ENCODE data around the gene DRD5. TPM values are rescaled to one million over a fixed set of nuclear protein-coding genes. Genes with fewer than 3 reads are reported as not detected.
"Not testable (repeated sequence)": the region's sequence is repeated elsewhere in the genome, so short reads cannot be mapped to it uniquely, and the experiment has no call there.

The DRD5 gene
- total RNA-seq, 2 experiments from 2014 or later = not detected

DNA sequence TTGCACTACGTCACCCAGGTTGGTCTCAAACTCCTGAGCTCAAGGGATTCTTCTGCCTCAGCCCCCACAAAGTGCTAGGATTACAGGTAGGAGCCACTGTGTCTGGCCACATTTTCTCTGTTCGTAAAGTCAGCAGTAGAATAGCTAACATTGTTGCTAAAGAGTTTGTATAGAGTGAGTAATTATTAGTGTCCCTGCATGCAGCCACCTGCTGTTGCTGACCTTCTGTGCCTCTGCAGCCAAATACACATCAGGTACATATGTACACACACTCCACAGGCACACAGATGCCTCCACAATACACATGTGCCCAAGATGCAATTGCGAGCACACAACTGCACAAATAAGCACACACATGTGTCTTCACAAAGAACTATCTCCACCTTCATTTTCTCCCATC, 10.9 kb downstream of the DRD5 start:
- DNase-seq = no peak
- ChIA-PET POLR2A (no interaction called here), CTCF (no interaction called here)
- no peaks in the 10 kb centered on the region for H3K4me1 Mint-ChIP-seq (ENCODE audit: low read depth)
- TF ChIP-seq, protein P1, sequence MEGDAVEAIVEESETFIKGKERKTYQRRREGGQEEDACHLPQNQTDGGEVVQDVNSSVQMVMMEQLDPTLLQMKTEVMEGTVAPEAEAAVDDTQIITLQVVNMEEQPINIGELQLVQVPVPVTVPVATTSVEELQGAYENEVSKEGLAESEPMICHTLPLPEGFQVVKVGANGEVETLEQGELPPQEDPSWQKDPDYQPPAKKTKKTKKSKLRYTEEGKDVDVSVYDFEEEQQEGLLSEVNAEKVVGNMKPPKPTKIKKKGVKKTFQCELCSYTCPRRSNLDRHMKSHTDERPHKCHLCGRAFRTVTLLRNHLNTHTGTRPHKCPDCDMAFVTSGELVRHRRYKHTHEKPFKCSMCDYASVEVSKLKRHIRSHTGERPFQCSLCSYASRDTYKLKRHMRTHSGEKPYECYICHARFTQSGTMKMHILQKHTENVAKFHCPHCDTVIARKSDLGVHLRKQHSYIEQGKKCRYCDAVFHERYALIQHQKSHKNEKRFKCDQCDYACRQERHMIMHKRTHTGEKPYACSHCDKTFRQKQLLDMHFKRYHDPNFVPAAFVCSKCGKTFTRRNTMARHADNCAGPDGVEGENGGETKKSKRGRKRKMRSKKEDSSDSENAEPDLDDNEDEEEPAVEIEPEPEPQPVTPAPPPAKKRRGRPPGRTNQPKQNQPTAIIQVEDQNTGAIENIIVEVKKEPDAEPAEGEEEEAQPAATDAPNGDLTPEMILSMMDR (IDR thresholded peaks at IDR 0.05) = no peak
- no peak overlapping the region for H3K27ac Mint-ChIP-seq
- Histone ChIP-seq H3K4me3 (ENCODE audit: low read length) (no peak overlapping the region), H3K27ac (ENCODE audit: low read depth in 1 of 2, low read length in 2 of 2) (no peak overlapping the region), H3K36me3 (ENCODE audit: insufficient read depth, low read length) (no peaks in the 10 kb centered on the region), H3K9me3 (ENCODE audit: control insufficient read depth in 1 of 2, insufficient read depth in 1 of 2, low read length in 2 of 2) (no peaks in the 10 kb centered on the region), H3K4me1 (ENCODE audit: insufficient read depth, low read length) (no peaks in the 10 kb centered on the region), H3K27me3 (ENCODE audit: control insufficient read depth in 1 of 2, insufficient read depth in 2 of 2, low read length in 2 of 2) (no peaks in the 10 kb centered on the region)
- H3K4me3 Mint-ChIP-seq = no peak overlapping the region
- ATAC-seq (ENCODE audit: poor library complexity) = no peak
- peaks cover 2% of the 10 kb centered on the region for H3K9me3 Mint-ChIP-seq
- no peaks in the 10 kb centered on the region for H3K36me3 Mint-ChIP-seq (ENCODE audit: low read depth)
- peaks cover 21% of the 10 kb centered on the region for H3K27me3 Mint-ChIP-seq
- intact Hi-C loops (cut with DNase I, micrococcal nuclease) = no loop called here

DNA sequence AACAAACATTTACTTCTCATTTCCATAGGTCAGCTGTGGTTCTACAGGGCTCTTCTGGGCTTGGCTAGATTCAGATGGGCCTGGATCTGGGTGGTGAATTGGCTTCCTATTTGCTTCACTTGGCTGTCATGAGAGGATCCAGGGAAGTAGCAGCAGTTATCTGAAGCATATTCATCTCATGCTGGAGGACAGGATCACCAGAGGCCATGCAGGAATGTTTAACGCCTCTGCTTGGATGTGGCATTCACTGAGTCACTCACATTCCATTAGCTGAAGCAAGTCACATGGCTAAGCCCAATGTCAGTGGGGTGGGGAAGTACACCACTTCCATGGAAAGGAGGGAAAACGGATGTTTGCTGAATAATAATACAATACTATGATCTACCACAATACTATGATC, 15.2 kb downstream of the DRD5 start:
- H3K27ac ChIP-seq (ENCODE audit: low read depth in 1 of 2, low read length in 2 of 2); H3K4me1 ChIP-seq (ENCODE audit: insufficient read depth, low read length); DNase-seq; H3K27ac Mint-ChIP-seq; ATAC-seq (ENCODE audit: poor library complexity); H3K27me3 ChIP-seq (ENCODE audit: control insufficient read depth in 1 of 2, insufficient read depth in 2 of 2, low read length in 2 of 2); H3K9me3 Mint-ChIP-seq; H3K4me3 ChIP-seq (ENCODE audit: low read length); CTCF ChIA-PET; intact Hi-C loops (cut with DNase I, micrococcal nuclease); H3K4me3 Mint-ChIP-seq; H3K4me1 Mint-ChIP-seq (ENCODE audit: low read depth); H3K36me3 Mint-ChIP-seq (ENCODE audit: low read depth); H3K9me3 ChIP-seq (ENCODE audit: control insufficient read depth in 1 of 2, insufficient read depth in 1 of 2, low read length in 2 of 2); H3K36me3 ChIP-seq (ENCODE audit: insufficient read depth, low read length); POLR2A ChIA-PET: not testable (repeated sequence)
- H3K27me3 Mint-ChIP-seq = peaks cover 32% of the 10 kb centered on the region

DNA sequence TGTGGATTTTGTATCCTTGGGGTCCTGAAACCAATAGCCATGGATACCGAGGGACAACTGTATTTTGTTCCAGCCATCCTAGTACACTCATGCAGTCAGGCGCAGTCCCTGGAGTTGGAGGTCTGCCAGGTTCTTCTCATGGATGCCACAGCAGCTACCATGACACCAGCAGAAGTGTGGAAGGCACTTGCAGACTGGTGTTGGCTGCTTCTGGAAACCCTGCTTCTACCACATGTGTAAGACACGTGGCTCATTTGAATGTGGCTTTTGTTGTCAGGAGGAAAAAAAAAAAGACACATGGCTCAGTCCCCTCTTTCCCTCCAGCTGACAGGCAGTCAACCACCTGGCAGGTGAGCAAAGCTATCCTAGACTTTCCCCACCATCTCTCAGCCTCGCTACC, 19.4 kb downstream of the DRD5 start:
- CTCF ChIA-PET = no interaction called here
- Histone ChIP-seq H3K9me3 (ENCODE audit: control insufficient read depth in 1 of 2, insufficient read depth in 1 of 2, low read length in 2 of 2) (no peaks in the 10 kb centered on the region), H3K4me3 (ENCODE audit: low read length) (no peak overlapping the region), H3K4me1 (ENCODE audit: insufficient read depth, low read length) (no peaks in the 10 kb centered on the region), H3K27ac (ENCODE audit: low read depth in 1 of 2, low read length in 2 of 2) (no peak overlapping the region), H3K36me3 (ENCODE audit: insufficient read depth, low read length) (no peaks in the 10 kb centered on the region), H3K27me3 (ENCODE audit: control insufficient read depth in 1 of 2, insufficient read depth in 2 of 2, low read length in 2 of 2) (peaks cover 0 to 7% of the 10 kb centered on the region in 2 experiments)
- POLR2A ChIA-PET = no interaction called here
- Mint-ChIP-seq H3K4me1 (ENCODE audit: low read depth) (no peaks in the 10 kb centered on the region), H3K36me3 (ENCODE audit: low read depth) (no peaks in the 10 kb centered on the region), H3K9me3 (no peaks in the 10 kb centered on the region), H3K27me3 (peaks cover 54% of the 10 kb centered on the region), H3K4me3 (no peak overlapping the region), H3K27ac (no peak overlapping the region)
- DNase-seq (no peak), ATAC-seq (ENCODE audit: poor library complexity) (no peak)
- TF ChIP-seq, protein P1 (IDR thresholded peaks at IDR 0.05) = no peak
- intact Hi-C loops (cut with DNase I, micrococcal nuclease) = no loop called here

DNA sequence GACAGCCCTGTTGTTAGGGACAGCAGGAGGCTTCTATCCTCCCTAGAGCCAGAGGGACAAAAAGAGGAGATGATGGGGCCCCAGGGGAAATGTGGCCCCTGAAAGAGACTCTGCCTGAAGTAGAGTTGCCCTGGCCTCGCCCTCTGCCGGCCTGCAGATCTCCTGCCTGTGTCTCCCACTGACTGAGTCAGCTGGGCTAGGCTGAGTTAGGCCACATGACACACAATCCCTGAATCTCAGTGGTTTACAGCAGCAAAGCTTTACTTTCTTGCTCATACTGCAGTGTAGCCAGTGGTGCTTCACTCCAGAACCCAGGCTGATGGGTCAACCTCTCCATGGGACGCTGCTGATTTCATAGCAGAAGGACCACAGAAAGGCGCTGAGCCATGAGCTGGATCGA, 23.5 kb downstream of the DRD5 start:
- Histone ChIP-seq H3K4me1 (ENCODE audit: insufficient read depth, low read length) (no peaks in the 10 kb centered on the region), H3K27ac (ENCODE audit: low read depth in 1 of 2, low read length in 2 of 2) (no peak overlapping the region), H3K36me3 (ENCODE audit: insufficient read depth, low read length) (no peaks in the 10 kb centered on the region), H3K9me3 (ENCODE audit: control insufficient read depth in 1 of 2, insufficient read depth in 1 of 2, low read length in 2 of 2) (no peaks in the 10 kb centered on the region), H3K4me3 (ENCODE audit: low read length) (no peak overlapping the region), H3K27me3 (ENCODE audit: control insufficient read depth in 1 of 2, insufficient read depth in 2 of 2, low read length in 2 of 2) (peaks cover 0 to 4% of the 10 kb centered on the region in 2 experiments)
- Mint-ChIP-seq H3K36me3 (ENCODE audit: low read depth) (no peaks in the 10 kb centered on the region), H3K27ac (no peak overlapping the region), H3K4me3 (no peak overlapping the region), H3K9me3 (no peaks in the 10 kb centered on the region), H3K4me1 (ENCODE audit: low read depth) (no peaks in the 10 kb centered on the region), H3K27me3 (peaks cover 22% of the 10 kb centered on the region)
- intact Hi-C loops (cut with DNase I, micrococcal nuclease) = no loop called here
- TF ChIP-seq, protein P1 (IDR thresholded peaks at IDR 0.05) = no peak
- POLR2A ChIA-PET = no interaction called here
- CTCF ChIA-PET = no interaction called here
- DNase-seq = no peak
- no peak for ATAC-seq (ENCODE audit: poor library complexity)
